Neural progenitor cell (in vitro differentiated cells): Measurements from ENCODE around the gene RPL3. TPM values are rescaled to one million over a fixed set of nuclear protein-coding genes. Genes with fewer than 3 reads are reported as not detected.
A peak's percentile ranks its signal among the peaks of the same experiment; 100 is the strongest.

Experiments used
- DNase-seq: peaks from one replicate; pipeline ENCODE4 v3.0.0-alpha.2; 2016; ENCODE audit warnings: low spot score
- H2AFZ ChIP-seq: fragments of 200-600 bp; sonication (generic); replicated peaks from 2 replicates; pipeline ENCODE4 v1.6.1; 2016; ENCODE audit warnings: antibody characterized with exemption
- H3F3A ChIP-seq: fragments of 200-600 bp; sonication (generic); 2 replicates; pipeline ENCODE4 v1.6.1; 2016; ENCODE audit warnings: antibody characterized with exemption, low read depth
- H3K27ac ChIP-seq: fragments of 200-600 bp; sonication (generic); 2 replicates; pipeline ENCODE4 v1.5.1; 2016; ENCODE audit warnings: mild to moderate bottlenecking
- H3K27me3 ChIP-seq: fragments of 200-600 bp; sonication (generic); 2 replicates; pipeline ENCODE4 v1.6.1; 2016; ENCODE audit warnings: mild to moderate bottlenecking, moderate library complexity
- H3K36me3 ChIP-seq: fragments of 200-600 bp; sonication (generic); 2 replicates; pipeline ENCODE4 v1.5.1; 2016
- H3K4me1 ChIP-seq: fragments of 200-600 bp; sonication (generic); 2 replicates; pipeline ENCODE4 v1.6.1; 2016; ENCODE audit warnings: mixed run types
- H3K4me2 ChIP-seq: fragments of 200-600 bp; sonication (generic); 2 replicates; pipeline ENCODE4 v1.6.1; 2016
- H3K4me3 ChIP-seq: fragments of 200-600 bp; sonication (generic); 2 replicates; pipeline ENCODE4 v1.5.1; 2016
- H3K79me2 ChIP-seq: fragments of 200-600 bp; sonication (generic); 2 replicates; pipeline ENCODE4 v1.6.1; 2016; ENCODE audit warnings: low read depth
- H3K9ac ChIP-seq: fragments of 200-600 bp; sonication (generic); 2 replicates; pipeline ENCODE4 v1.6.1; 2016
- H3K9me3 ChIP-seq: fragments of 200-600 bp; sonication (generic); 2 replicates; pipeline ENCODE4 v1.5.1; 2016; ENCODE audit warnings: low read depth
- H4K20me1 ChIP-seq: fragments of 200-600 bp; sonication (generic); 2 replicates; pipeline ENCODE4 v1.6.1; 2016; ENCODE audit warnings: low read depth
- H3K27ac Mint-ChIP-seq: 3 replicates; pipeline ENCODE4 v1.8.0; 2021; ENCODE audit warnings: mixed read lengths
- H3K27me3 Mint-ChIP-seq: 2 replicates; pipeline ENCODE4 v1.8.0; 2022; ENCODE audit warnings: low read depth, mild to moderate bottlenecking, inconsistent platforms, moderate library complexity, mixed read lengths; ENCODE audit not compliant: insufficient read depth
- H3K36me3 Mint-ChIP-seq: 3 replicates; pipeline ENCODE4 v1.8.0; 2021; ENCODE audit warnings: mixed read lengths
- H3K4me1 Mint-ChIP-seq: 3 replicates; pipeline ENCODE4 v1.8.0; 2021; ENCODE audit warnings: mixed read lengths
- H3K4me3 Mint-ChIP-seq: 3 replicates; pipeline ENCODE4 v1.8.0; 2021; ENCODE audit warnings: mild to moderate bottlenecking, moderate library complexity, mixed read lengths
- H3K9me3 Mint-ChIP-seq: 3 replicates; pipeline ENCODE4 v1.8.0; 2020; ENCODE audit warnings: mixed read lengths
- EZH2 ChIP-seq: fragments of 200-600 bp; sonication (generic); IDR thresholded peaks from 2 replicates; pipeline ENCODE4 v1.6.1; 2017; ENCODE audit warnings: antibody characterized with exemption, mild to moderate bottlenecking, moderate library complexity
- EZH2phosphoT487 ChIP-seq: fragments of 200-600 bp; sonication (generic); IDR thresholded peaks from 2 replicates; pipeline ENCODE4 v1.6.1; 2017; ENCODE audit warnings: antibody characterized with exemption
- total RNA-seq: library from RNA; depleted of rRNA; stranded (reverse); fragments of >200 nt; gene quantifications from 2 replicates; pipeline ENCODE4 v1.2.3, GENCODE V29; 2015; ENCODE audit warnings: low replicate concordance
- TF ChIP-seq, protein P1 (sequence below): fragments of 200-600 bp; sonication (generic); IDR thresholded peaks from 2 replicates; pipeline ENCODE4 v1.5.1; 2017; ENCODE audit warnings: antibody characterized with exemption, mild to moderate bottlenecking

The RPL3 gene
- total RNA-seq, 1 donor from 2014 or later: 3,021 TPM

DNA sequence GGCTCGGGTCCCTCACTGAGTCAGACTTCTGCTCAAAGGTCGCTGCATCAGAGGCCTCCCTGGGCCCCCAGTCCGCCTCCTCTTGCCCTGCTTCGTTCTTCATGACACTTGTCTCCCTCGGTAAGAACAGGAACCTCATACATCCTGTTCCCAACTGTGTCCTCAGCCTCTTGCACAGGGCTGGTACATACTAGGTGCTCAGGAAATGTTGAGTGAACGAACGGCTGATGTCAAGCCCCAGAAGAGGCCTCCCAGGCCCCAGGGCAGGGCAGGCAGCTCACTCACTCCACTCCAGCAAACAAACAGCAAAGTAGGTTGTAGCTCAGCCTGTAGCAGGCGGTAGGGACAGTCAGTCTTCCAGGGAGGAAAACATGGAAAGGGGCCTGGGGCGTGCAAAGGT is 47.6 kb upstream of the RPL3 start:
- Histone ChIP-seq H3K79me2 (no peaks in the 10 kb centered on the region), H3K9me3 (no peaks in the 10 kb centered on the region), H3K27me3 (no peaks in the 10 kb centered on the region), H4K20me1 (peaks cover 37% of the 10 kb centered on the region), H3K9ac (no peak overlapping the region), H2AFZ (no peak overlapping the region), H3K4me3 (no peak overlapping the region), H3K27ac (no peak overlapping the region), H3F3A (peaks cover 11% of the 10 kb centered on the region), H3K4me1 (peaks cover 13% of the 10 kb centered on the region), H3K4me2 (no peak overlapping the region), H3K36me3 (no peaks in the 10 kb centered on the region)
- Mint-ChIP-seq H3K9me3 (no peaks in the 10 kb centered on the region), H3K27ac (peak overlapping the region; percentile 15), H3K4me3 (no peak overlapping the region), H3K4me1 (peaks cover 38% of the 10 kb centered on the region), H3K36me3 (peaks cover 1% of the 10 kb centered on the region), H3K27me3 (peaks cover 2% of the 10 kb centered on the region)
- TF ChIP-seq, protein P1, sequence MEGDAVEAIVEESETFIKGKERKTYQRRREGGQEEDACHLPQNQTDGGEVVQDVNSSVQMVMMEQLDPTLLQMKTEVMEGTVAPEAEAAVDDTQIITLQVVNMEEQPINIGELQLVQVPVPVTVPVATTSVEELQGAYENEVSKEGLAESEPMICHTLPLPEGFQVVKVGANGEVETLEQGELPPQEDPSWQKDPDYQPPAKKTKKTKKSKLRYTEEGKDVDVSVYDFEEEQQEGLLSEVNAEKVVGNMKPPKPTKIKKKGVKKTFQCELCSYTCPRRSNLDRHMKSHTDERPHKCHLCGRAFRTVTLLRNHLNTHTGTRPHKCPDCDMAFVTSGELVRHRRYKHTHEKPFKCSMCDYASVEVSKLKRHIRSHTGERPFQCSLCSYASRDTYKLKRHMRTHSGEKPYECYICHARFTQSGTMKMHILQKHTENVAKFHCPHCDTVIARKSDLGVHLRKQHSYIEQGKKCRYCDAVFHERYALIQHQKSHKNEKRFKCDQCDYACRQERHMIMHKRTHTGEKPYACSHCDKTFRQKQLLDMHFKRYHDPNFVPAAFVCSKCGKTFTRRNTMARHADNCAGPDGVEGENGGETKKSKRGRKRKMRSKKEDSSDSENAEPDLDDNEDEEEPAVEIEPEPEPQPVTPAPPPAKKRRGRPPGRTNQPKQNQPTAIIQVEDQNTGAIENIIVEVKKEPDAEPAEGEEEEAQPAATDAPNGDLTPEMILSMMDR: no peak
- no peak for TF ChIP-seq EZH2phosphoT487
- no peak for TF ChIP-seq EZH2
- DNase-seq: no peak

DNA sequence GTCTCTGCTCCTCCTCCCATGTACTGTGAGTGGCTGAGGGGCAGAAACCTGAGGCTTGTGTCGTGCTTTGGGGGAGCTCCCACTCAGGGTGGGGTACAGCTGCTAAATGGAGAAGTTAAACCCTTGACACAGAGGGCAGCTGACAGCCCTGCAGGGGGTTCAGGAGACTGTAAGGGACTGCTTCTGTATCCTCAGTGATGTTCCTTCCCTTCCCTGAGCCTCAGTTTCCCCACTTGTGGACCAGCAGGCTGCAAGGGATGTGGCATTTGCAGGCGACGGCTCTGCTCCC is 46.0 kb upstream of the RPL3 start:
- Histone ChIP-seq H3K4me1 (peaks cover 13% of the 10 kb centered on the region), H3K9me3 (no peaks in the 10 kb centered on the region), H3K9ac (no peak overlapping the region), H3K4me3 (no peak overlapping the region), H3K36me3 (no peaks in the 10 kb centered on the region), H3K4me2 (no peak overlapping the region), H4K20me1 (peaks cover 44% of the 10 kb centered on the region), H3F3A (peaks cover 11% of the 10 kb centered on the region), H3K27me3 (no peaks in the 10 kb centered on the region), H2AFZ (no peak overlapping the region), H3K27ac (no peak overlapping the region), H3K79me2 (no peaks in the 10 kb centered on the region)
- no peak overlapping the region for H3K27ac Mint-ChIP-seq
- peaks cover 44% of the 10 kb centered on the region for H3K4me1 Mint-ChIP-seq
- no peaks in the 10 kb centered on the region for H3K9me3 Mint-ChIP-seq
- peaks cover 3% of the 10 kb centered on the region for H3K36me3 Mint-ChIP-seq
- no peak overlapping the region for H3K4me3 Mint-ChIP-seq
- H3K27me3 Mint-ChIP-seq: peaks cover 2% of the 10 kb centered on the region
- DNase-seq: no peak
- no peak for TF ChIP-seq EZH2
- TF ChIP-seq, protein P1: no peak
- no peak for TF ChIP-seq EZH2phosphoT487

DNA sequence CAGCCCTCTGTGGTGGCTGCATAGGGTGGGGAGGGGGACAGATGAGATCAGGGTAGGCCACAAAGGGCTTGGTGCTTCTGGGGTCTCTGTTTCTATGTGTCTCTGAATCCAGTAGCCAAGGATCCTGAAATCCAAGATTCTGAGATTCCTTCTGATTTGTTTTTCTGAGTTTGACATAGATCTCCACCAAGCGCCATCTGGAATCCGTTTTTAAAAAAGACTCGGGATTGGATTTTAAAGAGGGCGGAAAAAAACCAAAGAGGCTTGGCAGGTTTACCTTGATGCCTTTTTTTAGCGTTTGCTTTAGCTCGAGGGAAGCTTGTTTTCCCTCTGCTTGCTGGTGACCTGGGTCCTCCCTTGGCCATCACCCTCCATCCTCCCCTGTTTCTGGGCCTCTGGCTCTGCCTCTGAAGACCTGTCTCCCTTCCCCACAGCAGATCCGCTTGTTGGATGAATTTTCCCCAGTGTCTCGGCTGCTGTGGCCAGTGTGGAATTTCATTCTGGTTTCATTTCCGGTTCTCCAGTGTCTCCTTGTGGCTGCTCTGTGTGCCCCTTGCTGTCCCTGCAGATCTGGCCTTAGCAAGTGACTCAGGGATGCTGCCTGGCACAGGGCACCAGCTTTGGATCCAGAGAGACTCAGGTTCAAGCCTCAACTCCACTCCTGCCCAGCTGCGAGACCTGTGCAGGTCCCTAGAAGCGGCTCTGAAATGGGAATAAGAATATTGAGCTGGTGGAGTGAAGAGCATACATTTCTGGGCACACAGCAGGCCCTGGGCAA is 45.5 kb upstream of the RPL3 start:
- no peaks in the 10 kb centered on the region for H3K9me3 Mint-ChIP-seq
- H3K4me1 ChIP-seq: peaks cover 13% of the 10 kb centered on the region
- no peak overlapping the region for H3K4me2 ChIP-seq
- H3K9ac ChIP-seq: no peak overlapping the region
- H3K4me3 ChIP-seq: no peak overlapping the region
- H3F3A ChIP-seq: peaks cover 11% of the 10 kb centered on the region
- H3K27me3 Mint-ChIP-seq: peaks cover 2% of the 10 kb centered on the region
- peaks cover 47% of the 10 kb centered on the region for H4K20me1 ChIP-seq
- H3K4me3 Mint-ChIP-seq: no peak overlapping the region
- H2AFZ ChIP-seq: no peak overlapping the region
- H3K4me1 Mint-ChIP-seq: peaks cover 46% of the 10 kb centered on the region
- H3K27ac ChIP-seq: no peak overlapping the region
- H3K9me3 ChIP-seq: no peaks in the 10 kb centered on the region
- no peaks in the 10 kb centered on the region for H3K79me2 ChIP-seq
- H3K36me3 Mint-ChIP-seq: peaks cover 6% of the 10 kb centered on the region
- no peaks in the 10 kb centered on the region for H3K27me3 ChIP-seq
- no peaks in the 10 kb centered on the region for H3K36me3 ChIP-seq
- no peak for DNase-seq
- no peak for TF ChIP-seq EZH2
- no peak for TF ChIP-seq EZH2phosphoT487
- TF ChIP-seq, protein P1: no peak
- no peak overlapping the region for H3K27ac Mint-ChIP-seq
